AG04449 (cell line): ENCODE results near the gene ZNF407.

ENCODE experiments used
- CTCF ChIA-PET: fragments of 350-600 bp; formaldehyde crosslinking; extraction: SDS; loops from one replicate; lab custom pipeline; 2021; ENCODE audit warnings: antibody characterized with exemption; lab: Yijun Ruan, JAX
- POLR2A ChIA-PET: fragments of 400-600, 350-600 bp; formaldehyde crosslinking; extraction: SDS; loops from one replicate; lab custom pipeline; 2020; ENCODE audit warnings: antibody characterized with exemption, inconsistent platforms; lab: Yijun Ruan, JAX
- DNase-seq: peaks from one replicate; pipeline ENCODE4 v3.0.0-alpha.2; 2010; ENCODE audit warnings: low read depth, low spot score
- H3K4me3 ChIP-seq: 2 replicates; pipeline ENCODE4 v1.5.1; 2011; ENCODE audit warnings: low read depth, mild to moderate bottlenecking, control low read depth, low read length
- CTCF ChIP-seq: IDR thresholded peaks from one replicate; pipeline ENCODE4 v1.5.1; 2011; ENCODE audit warnings: mild to moderate bottlenecking, moderate library complexity, low read length, control low read depth, inconsistent platforms; ENCODE audit not compliant: insufficient read depth; ENCODE audit errors: missing control alignments

Gene ZNF407

GRCh38 chr18:74708169-74708568 lies 110.5 kb downstream of the ZNF407 start:
- DNase-seq: no peak
- ChIA-PET CTCF (no interaction called here), POLR2A (no interaction called here)
- H3K4me3 ChIP-seq: no peak overlapping the region
- TF ChIP-seq CTCF: no peak

GRCh38 chr18:74709452-74709851 lies 111.8 kb downstream of the ZNF407 start:
- no peak for DNase-seq
- ChIA-PET CTCF (interaction anchor here (0.6 kb wide), 1 partner anchor 57 kb away, joined by 3 read pairs; no protein-coding TSS in a partner anchor), POLR2A (no interaction called here)

GRCh38 chr18:74714120-74714519 lies 116.5 kb downstream of the ZNF407 start:
- POLR2A ChIA-PET: no interaction called here
- CTCF ChIA-PET: no interaction called here
- no peak for DNase-seq
- no peak for TF ChIP-seq CTCF
- no peak overlapping the region for H3K4me3 ChIP-seq

More at GRCh38 chr18:74709452-74709851, 111.8 kb downstream of the ZNF407 start:
- no peak overlapping the region for H3K4me3 ChIP-seq
- TF ChIP-seq CTCF: no peak

- DNase-seq: no peak
- ChIA-PET CTCF (no interaction called here), POLR2A (no interaction called here)
- no peak overlapping the region for H3K4me3 ChIP-seq
- no peak for TF ChIP-seq CTCF
Measured at GRCh38 chr18:74714791-74715190, 117.1 kb downstream of the ZNF407 start.

- ChIA-PET CTCF (no interaction called here), POLR2A (no interaction called here)
- H3K4me3 ChIP-seq: no peak overlapping the region
- no peak for TF ChIP-seq CTCF
- DNase-seq: no peak
Measured at GRCh38 chr18:74715306-74715705, 117.6 kb downstream of the ZNF407 start.

- POLR2A ChIA-PET: no interaction called here
- DNase-seq: no peak
- CTCF ChIA-PET: no interaction called here
- TF ChIP-seq CTCF: no peak
- H3K4me3 ChIP-seq: no peak overlapping the region
Measured at GRCh38 chr18:74715865-74716712, 118.4 kb downstream of the ZNF407 start.
